Hindlimb muscle (tissue), 1 donor: ENCODE data around the gene DDX4. TPM values are rescaled to one million over a fixed set of nuclear protein-coding genes. Genes with fewer than 3 reads are reported as not detected.
"Not testable (repeated sequence)": the region's sequence is repeated elsewhere in the genome, so short reads cannot be mapped to it uniquely, and the experiment has no call there.

Experiments used
- DNase-seq: peaks from one replicate; pipeline ENCODE4 v3.0.0-alpha.2; 2013
- polyA plus RNA-seq: library from polyadenylated mRNA; unstranded; fragments of 120-200 nt; gene quantifications from one replicate; pipeline ENCODE4 v1.2.1, GENCODE V29; 2013; ENCODE audit not compliant: insufficient read length

Gene DDX4
- polyA plus RNA-seq: 0.23 TPM

DNA sequence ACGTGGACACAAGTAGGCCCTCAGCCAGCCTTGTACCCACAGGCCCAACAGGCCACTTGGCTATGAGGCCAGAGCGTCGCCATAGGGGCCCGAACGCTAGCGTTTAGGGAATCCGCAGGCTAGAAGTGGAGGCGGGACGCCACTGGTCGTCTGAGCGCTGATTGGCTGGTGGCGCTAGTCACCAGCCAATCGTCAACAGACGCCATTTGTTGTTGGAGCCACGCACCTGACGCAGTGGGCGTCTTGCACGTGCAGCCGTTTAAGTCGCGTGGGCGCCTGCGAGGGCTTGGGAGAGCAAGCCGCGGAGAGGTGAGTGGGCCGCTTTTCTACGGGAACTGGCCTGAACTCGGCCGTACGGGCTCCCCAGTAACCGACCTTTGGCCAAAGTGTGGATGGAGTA is at the start of gene DDX4:
TSS of gene DDX4 (plus strand) at position 269 of the 400 bp plus-strand sequence. CDS start 903 bp downstream, outside the sequence.
- DNase-seq: no peak

DNA sequence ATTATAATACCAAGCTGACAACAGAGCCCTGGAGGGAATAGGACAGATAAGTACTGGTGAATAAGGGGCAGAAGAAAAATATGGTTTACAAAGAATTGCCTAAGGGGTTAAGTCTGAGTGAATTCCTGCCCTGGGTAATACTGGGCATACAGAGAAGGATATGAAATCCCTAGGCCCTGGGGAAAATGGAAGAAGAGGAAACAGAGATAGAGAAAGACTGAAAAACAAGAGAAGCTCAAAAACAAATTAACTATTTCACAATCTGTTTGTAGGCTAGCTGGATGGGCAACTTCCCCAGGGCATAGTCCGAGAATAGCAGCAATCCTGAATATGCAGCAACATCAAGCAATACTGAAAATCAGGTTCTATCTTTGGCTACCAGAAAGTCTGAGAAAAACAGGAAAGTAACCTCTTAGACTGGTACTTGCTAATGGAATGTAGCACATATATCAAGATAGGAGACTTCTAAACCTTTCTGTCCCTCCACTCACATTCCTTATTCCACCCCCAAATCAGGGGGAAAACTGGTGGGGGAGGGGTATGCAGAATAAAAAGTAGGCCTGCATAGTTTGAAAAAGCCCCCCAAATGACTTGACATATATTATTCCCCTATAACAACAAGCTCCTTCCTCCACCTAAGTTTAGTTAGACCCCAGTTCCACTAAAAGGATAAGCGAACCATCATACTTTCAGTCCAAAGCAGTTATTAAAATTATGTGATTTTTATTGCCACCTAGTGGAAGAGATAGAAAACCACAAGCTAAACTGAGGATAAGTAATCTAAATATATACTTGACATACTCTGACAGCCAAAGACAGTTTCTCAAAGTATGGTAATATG is 46.4 kb upstream of the DDX4 start:
- DNase-seq: peak; percentile 43

DNA sequence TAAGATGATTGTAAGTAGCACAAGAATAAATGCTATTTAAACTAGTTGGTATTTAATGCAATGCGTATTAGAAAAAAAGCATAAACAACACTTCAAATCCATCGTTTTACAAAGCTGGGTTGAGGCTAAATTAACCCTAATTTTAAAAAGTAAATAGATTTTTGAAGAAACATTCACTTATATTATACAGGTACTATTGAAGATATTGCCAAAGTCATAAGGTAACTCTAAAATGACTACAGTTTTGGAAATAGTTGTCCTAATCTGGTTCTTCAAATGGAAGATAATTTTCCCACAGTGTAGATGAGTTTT is 45.8 kb upstream of the DDX4 start:
- no peak for DNase-seq

DNA sequence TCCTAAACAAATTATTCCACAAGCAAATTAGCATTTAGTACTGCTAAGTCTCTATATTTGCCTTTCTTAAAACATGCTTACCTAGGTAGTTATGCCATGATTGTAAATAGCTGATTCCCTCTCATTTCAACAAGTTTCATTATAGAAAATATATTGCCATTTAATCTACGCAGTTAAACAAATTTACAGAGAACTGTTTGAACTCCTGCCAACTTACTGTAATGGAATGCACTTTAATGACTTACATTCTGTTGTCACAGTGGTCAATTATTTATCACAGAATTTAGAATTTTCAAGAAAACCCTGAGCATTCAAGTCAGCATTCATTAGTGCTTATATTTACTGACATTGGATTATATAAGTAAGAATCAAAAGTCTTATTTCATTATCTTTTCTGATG is 45.4 kb upstream of the DDX4 start:
- DNase-seq: no peak

DNA sequence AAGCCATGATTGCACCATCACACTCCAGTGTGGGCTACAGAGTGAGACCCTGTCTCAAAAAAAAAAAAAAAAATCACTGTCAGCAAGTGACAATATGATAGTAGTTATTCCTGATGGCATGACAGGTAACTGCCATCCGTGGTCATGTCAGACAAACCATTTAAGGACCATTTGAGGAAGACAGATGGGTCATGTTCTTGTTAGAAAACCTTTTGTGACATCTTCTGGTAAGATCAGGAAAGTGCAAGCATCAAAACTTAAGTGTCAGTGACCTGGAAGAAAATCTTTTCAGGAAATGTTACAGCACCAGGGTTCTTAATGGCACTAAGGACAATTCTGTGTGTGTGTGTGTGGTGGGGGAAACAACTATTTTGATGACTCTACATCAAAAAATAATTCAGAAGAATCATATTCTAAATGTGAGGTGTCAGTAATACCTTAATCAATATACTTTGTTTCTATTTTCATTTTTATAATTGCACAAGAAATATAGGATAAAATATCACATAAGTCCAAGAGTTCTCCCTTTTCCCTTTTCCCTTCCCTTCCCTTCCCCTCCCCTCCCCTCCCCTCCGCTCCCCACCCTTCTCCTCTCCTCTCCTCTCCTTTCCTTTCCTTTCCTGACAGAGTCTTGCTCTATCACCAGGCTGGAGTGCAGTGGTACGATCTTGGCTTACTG is 43.6 kb upstream of the DDX4 start:
- DNase-seq: no peak

DNA sequence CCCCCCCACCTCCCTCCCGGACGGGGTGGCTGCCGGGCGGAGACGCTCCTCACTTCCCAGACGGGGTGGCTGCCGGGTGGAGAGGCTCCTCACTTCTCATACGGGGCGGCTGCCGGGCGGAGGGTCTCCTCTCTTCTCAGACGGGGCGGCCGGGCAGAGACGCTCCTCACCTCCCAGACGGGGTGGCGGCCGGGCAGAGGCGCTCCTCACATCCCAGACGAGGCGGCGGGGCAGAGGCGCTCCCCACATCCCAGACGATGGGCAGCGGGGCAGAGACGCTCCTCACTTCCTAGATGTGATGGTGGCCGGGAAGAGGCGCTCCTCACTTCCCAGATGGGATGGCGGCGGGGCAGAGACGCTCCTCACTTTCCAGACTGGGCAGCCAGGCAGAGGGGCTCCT is 41.2 kb upstream of the DDX4 start:
- DNase-seq: not testable (repeated sequence)

DNA sequence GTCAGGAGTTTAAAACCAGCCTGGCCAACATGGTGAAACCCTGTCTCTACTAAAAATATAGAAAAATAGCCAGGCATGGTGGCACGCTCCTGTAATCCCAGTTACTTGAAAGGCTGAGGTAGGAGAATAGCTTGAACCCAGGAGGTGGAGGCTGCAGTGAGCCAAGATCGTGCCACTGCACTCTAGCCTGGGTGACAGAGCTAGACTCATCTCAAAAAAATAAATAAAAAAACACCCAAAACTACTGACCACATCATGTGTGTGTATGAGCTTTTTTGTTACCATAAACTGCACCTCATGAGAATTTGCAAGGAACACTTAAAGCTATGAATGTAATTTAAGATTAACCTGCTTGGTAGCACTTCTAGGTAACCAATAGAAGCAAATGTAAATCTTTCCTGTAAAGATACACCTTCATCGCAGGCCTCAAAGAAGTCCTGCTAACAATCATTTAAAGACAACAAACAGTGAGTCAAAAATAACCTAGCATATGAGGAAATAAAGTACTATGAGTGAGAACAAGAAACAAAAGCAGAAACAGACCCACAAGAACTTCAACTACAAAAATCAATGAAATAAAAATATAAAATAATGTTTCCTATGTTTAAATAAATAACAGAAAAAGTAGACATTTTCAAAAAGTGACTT is 38.7 kb upstream of the DDX4 start:
- no peak for DNase-seq

DNA sequence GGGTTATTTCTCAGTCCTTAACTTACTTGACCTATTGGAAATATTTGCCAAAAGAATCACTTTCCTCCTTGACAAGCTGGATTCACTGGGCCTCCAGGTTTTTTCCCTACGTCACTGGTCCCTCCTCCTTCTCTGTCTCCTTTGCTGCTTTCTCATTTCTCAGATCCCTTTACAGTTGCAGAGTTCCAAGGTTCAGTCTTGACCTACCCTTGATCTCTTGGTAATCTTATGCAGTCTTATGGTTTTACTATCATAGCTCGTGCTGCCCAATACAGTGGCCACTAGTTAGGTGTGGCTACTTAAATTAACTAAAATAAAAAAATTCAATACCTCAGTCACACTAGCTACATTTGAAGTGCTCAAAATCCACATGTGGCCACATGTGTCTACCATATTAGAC is 37.1 kb upstream of the DDX4 start:
- DNase-seq: no peak

DNA sequence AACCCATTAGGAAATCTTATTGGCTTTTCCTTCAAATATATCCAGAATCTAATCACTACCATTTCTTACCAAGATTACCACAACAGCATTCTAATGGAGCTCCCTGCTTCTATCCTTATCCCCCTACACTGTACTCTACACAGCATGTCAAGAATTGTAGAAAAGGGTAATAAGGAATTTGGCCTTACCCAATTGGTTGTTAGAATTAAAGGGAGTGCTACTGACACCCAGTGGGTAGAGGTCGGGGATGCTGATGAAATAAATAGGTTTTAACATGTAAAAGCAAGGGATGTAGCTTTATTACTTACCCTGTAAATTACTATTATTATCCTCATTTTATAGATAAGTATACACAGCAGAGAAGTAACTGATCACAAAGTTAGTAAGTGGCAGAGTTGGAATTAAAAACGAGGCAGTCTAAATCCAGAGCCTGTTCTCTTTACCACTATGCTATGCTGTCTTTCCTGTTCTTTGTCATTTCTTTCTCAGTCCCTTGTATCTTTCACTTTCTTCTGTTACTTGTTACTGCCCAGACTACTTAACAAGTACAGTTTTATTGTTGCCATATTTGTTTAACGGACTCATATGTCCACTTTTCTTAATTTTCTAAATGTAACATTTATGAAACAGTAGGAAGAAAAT is 36.3 kb upstream of the DDX4 start:
- no peak for DNase-seq

DNA sequence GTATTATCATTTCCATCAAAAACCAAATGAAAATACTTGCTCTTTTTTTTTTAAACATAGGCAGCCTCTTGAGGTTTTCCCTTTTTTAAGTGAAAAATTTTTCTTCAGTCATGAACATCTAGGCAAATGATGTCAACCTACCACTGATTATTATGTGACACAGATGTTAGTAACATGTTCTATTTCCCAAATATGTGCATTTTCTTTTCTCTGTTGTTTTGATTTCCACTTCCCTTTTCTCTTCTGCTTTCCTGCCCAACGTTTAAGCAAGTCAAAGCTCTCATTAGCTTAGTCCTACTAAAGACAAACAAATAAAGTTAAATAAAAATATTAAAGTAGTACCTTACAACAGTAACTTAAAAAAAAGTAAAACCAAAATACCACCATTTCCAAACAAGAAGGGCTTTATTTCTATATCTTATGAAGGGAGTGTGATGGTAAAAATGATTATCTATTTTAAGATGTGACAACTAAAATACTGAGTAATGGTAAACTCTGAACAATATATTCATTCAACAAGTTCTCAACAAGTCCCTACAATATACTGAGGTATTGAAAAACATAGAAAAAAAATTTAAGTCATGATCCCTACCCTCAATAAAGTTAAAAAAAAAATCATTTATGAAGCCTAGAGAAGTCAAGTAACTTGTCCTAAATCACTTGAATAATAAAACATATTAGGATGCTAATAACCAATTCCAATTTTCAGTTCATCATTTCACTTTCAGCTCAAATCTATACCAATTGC is 35.1 kb upstream of the DDX4 start:
- no peak for DNase-seq

DNA sequence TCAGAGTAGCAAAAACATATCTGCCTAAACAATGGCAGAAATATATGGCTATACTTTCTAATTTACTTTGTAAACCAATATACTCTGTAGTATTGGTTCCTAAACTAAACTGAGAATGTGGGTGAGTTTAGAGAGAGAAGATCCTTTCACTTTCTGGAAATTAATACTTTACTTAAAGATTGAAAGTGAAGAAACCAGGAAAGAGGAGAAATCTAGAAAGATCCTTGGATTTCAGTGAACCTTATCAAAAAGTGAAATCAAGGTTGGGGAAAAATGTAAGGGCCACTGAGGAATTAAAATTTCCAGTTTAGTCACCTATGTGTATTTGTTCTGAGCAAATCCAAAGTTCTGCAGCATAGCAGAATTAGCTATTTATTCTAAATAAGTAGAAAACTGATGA is 31.6 kb upstream of the DDX4 start:
- DNase-seq: no peak

DNA sequence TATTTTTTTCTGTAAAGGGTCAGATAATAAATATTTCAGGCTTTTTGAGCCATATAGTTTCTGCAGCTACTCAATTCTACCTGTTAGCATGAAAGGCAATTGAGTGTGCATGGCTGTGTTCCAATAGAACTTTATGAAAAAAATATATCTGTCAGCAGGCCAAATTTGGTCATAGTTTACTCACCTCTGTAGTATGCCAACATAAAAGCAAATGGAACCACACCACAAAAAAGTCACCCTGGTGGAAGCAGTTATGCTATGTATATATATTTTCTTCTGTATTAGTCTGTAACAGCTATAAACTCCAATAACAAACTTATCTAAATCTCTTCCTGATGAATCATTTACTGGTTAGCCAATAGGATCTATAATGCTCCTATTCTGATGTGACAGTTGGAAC is 29.1 kb upstream of the DDX4 start:
- DNase-seq: no peak

DNA sequence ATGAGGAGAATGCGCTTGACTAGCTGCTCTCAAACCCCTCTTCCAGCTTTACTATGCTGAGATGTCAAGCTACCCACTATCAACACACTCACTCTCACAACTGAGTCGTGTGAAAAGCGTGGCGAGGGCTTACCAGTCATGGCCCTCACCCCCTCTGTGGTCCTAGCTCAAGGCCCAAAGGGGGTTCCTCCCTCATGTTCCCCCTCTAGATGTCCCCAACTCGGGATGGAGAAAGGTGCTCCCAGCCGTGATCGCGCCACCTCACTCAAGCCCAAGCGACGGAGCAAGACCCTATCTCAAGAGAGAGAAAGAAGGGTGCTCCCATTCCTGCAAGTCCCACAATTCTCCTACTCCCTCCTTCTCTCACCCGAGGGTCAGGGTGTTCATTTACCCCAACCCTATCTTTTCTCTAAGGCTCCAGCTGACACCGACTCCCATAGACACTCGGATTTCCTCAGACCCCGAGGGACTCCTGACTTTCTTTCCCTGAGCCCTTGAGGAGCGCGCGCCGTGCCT is 26.3 kb upstream of the DDX4 start:
- DNase-seq: no peak

DNA sequence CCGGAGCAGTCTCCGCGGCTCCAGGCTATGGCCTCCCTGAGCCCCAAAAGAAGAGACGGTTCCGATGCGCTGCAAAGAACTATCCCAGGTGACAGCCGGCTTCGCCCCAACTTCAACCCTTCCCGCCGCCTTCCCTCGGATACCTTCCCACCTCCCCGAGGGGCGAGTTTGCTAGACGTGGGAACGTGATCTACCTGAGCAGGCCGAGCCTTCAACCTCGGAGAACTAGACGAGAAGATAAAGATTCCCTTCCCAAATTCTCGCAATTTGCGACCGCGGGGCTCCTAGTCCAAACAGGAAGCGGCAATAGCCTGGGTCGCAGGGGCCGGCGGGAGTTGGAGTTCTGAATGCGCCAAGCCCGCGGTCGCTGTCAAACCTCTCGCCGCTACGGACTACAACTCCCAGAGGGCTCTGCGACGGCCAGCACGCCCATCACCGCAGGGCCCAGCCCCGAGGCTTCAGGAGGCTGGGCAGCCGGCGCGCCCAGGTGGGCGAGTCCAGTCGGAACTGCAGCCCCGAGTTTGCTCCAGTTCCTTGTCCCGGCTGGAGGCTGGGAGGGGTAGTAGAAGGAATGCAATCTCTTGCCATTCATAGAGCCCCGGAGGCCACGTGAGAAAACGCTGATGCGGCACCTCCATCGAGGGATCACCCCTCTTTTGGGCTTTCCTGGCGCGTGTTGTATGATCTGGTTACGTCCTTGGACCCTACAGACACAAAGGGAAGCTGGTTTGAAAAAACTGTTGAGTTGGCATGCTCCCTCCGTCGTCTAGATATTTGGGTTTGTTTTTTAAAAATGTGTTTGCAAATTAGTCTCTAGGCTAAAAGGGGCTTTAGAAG is 25.6 kb upstream of the DDX4 start, which contains the start of gene SLC38A9:
TSS of gene SLC38A9 (minus strand) at position 302 of the 837 bp plus-strand sequence. CDS start 14,366 bp downstream, outside the sequence.
- DNase-seq: peak; percentile 97

DNA sequence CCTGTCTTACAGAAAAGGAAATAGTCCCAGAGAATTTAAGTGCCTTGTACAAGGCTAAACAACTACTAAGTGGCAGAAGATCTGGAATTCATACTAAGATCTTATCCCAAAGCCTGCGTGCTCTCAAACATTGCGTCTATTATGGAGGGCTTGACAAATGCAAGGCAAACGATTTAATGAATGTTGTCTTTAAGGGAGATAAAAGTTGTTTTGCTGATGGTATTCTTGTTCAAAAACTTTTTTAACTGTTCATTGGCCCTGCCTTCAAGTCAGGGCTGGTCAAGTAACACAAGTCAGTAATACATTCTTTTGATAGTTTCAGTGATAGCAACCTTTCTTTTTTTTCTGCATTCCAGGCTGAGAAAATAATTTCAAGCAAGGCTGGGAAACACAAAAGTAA is 24.0 kb upstream of the DDX4 start:
- DNase-seq: no peak

DNA sequence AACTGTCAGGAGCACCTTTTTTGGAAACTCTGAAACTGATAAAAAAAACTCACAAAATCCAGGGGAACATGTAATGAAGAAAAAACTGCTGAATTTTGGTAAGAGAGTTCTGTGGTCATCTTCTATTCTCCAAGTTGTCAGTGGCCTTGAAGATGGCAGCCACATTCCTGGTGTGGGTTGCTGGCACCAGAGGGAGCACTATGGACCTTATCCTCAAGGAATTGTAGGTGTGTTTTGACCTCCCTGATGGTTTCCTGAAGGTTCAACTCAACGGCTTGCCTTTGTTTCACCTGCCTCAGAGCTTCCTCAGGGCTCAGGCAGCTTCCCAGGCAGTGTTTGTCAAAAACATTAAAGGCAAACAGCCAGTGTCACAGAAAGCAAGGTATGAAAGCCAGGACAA is 23.5 kb upstream of the DDX4 start:
- no peak for DNase-seq

DNA sequence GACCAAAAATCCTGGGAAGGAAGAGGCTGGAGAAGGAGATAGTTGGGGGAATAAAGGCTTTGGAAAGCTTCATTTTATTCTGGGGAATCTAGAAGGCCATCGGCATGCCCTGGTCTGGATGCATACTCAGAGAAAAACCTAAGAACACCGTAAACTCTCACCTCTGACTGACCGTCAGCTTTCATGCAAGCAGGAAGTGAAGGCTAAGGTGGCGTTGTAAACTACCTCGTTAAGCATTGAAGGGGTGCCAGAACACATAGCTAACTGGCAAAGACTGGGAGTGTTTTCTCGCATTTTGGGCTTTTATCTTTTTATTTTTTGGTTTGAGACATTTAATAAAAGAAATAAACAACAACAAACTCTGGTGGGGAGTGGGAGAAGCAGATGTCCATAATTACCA is 23.1 kb upstream of the DDX4 start:
- DNase-seq: no peak

DNA sequence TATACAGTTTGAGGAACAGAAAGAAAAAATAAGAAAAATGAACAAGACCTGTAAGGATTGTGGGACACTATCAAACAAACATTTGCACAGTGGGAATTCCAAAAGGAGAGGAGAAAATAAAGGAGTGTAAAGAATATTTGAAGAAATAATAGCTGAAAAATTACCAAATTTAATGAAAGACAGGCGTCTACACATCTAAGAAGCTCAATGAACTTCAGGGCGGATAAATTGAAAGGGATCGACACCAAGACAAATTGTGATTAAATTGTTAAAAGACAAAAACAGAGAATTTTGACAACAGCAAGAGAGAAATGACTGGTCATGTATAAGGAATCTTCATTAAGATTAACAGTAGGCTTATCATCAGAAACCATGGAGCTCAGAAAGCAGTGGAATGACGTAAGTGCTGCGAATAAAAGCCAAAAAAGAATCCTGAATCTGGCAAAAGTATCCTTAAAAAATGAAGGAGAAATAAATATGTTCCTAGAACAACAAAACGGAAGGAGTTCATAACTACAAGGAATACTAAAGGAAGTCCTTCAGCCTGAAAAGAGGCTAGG is 22.3 kb upstream of the DDX4 start:
- no peak for DNase-seq

DNA sequence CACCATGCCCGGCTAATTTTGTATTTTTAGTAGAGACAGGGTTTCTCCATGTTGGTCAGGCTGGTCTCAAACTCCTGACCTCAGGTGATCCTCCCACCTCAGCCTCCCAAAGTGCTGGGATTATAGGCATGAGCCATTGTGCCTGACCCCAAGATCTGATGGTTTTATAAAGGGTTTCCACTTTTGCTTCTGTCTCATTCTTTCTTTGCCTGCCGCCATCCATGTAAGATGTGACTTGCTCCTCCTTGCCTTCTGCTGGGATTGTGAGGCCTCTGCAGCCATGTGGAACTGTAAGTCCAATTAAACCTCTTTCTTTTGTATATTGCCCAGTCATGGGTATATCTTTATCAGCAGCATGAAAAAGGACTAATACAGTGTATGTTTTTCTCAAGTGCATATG is 18.8 kb upstream of the DDX4 start:
- DNase-seq: not testable (repeated sequence)

DNA sequence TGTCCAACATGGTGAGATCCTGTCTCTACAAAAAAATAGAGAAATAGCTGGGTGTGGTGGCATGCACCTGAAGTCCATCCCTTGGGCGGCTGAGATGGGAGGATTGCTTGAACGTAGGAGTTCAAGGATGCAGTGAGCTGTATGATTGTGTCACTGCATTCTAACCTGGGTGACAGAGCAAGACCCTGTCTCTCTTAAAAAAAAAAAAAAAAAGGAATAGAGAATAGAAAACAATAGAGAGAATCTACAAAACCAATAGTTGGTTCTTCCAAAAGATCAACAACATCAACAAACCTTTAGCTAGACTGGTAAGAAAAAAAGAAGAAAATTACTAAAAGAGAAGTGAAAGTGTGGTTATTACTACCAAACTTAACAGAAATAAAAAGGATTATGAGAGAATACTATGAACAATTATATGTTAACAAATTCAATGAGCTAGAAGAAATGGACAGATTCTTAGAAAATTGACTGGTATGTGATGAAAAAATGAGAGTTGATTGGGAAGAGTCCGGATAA is 17.6 kb upstream of the DDX4 start:
- DNase-seq: no peak

DNA sequence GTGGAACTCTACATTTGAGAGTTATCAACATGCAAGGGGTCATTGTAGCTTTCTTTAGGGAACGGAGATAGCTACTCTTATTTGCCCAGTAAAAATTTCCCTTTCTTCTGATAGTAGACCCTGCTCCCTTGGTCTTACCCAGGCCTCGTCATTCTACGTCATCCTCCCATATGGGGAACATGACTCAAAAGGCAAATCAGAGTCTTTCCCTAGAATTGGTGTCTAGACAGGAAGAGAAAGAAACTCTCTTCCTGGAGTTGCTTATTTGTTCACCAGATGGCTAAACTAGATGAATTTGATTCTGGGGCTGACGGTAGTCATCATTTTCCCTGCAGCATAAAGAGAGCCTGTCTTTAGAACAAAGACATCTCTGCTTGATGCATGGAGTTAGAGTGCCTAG is 13.6 kb upstream of the DDX4 start:
- DNase-seq: no peak
